Peyer's patch (tissue), 4 donors: ENCODE results near the gene COL6A3. TPM values are rescaled to one million over a fixed set of nuclear protein-coding genes. Genes with fewer than 3 reads are reported as not detected.
A peak's percentile ranks its signal among the peaks of the same experiment; 100 is the strongest.

Experiments
- DNase-seq, 3 donors: peaks; one replicate each; pipeline ENCODE4 v3.0.0-alpha.2; 2017 to 2019
- H3K27ac ChIP-seq, 4 donors: fragments of 200-600 bp; sonication (generic); one replicate each; pipeline ENCODE4 v1.5.1; 2016 to 2019
- H3K27me3 ChIP-seq, 2 donors: fragments of 200-600 bp; sonication (generic); one replicate each; pipeline ENCODE4 v1.5.1; 2019
- H3K36me3 ChIP-seq, 3 donors: fragments of 200-600 bp; sonication (generic); one replicate each; pipeline ENCODE4 v1.5.1; 2016 to 2019
- H3K4me1 ChIP-seq, 4 donors: fragments of 200-600 bp; sonication (generic); one replicate each; pipeline ENCODE4 v1.5.1; 2016 to 2019
- H3K4me3 ChIP-seq, 4 donors: fragments of 200-600 bp; sonication (generic); 1 replicate in 3 of 4; 2 replicates in 1 of 4; pipeline ENCODE4 v1.5.1; 2016 to 2019; ENCODE audit warnings: mild to moderate bottlenecking in 1 of 4
- H3K9me3 ChIP-seq, 4 donors: fragments of 200-600 bp; sonication (generic); one replicate each; pipeline ENCODE4 v1.5.1; 2016 to 2019; ENCODE audit warnings: mild to moderate bottlenecking in 1 of 4
- POLR2A ChIP-seq, 2 donors: fragments of 450-650 bp; IDR thresholded peaks; one replicate each; pipeline ENCODE4 v1.5.1; 2017; ENCODE audit warnings: antibody characterized with exemption in 2 of 2, mild to moderate bottlenecking in 2 of 2, moderate library complexity in 2 of 2
- total RNA-seq, 4 donors: library from RNA; depleted of rRNA; stranded (reverse); fragments of >200 nt; gene quantifications; one replicate each; pipeline ENCODE4 v1.1.0, GENCODE V29; 2016
- TF ChIP-seq, protein P1 (sequence below), 6 experiments: fragments of 450-650 bp in 4 of 6; fragments of 200-600 bp in 2 of 6; sonication (generic) in 1 of 6; IDR thresholded peaks; one replicate each; pipeline ENCODE4 v1.5.1; 2017 to 2019; ENCODE audit warnings: antibody characterized with exemption in 6 of 6, mild to moderate bottlenecking in 3 of 6, moderate library complexity in 1 of 6

COL6A3 gene
- total RNA-seq, 4 donors from 2014 or later: 51.7 to 172 (median 71.0) TPM

DNA sequence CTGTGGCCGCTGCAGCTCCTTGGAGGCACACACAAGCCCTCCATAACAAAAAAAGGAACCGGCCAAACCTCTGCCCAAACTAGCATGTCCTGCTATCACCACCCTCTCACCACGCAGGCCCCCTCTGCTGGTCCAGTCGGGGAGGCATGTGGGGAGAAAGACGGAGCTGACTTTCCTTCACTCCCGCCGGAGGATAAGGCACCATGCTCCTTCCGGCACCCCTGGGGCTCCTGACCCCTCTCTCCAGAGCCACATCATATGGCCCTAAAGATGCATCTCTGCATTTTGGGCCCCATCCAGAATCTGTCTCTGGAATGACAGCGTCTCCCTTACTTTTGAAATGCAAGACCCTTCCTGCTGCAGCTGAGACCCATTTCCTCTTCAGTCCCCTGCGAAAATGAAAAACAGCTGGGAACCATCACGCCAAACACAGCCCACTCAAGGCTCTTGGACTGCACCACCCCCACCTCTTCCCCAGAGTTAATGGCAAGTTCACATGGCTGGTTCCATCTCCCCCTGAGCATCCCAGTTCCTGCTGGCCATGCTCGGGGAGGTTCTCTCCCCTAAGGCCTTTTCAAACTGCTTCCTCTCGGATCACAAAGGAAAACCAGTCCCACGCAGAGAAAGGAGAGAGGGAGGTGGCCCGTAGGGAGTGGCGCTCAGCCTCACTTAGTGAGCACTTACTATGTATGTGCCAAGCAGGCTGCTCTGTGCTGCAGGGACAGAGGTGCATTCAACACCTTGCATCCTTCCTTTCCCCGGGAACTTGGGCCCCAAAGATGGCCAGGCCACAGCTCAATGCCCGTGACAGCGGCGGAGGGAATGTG is 37.9 kb upstream of the COL6A3 start:
- no peak for DNase-seq
- Histone ChIP-seq H3K27ac (peak overlapping the region in 2 of 4 donors; percentile 25 to 55), H3K9me3 (no peaks in the 10 kb centered on the region), H3K27me3 (no peaks in the 10 kb centered on the region), H3K4me3 (no peak overlapping the region), H3K4me1 (peaks cover 0 to 14% (median 0%) of the 10 kb centered on the region in 4 donors), H3K36me3 (no peaks in the 10 kb centered on the region)
- TF ChIP-seq, protein P1, sequence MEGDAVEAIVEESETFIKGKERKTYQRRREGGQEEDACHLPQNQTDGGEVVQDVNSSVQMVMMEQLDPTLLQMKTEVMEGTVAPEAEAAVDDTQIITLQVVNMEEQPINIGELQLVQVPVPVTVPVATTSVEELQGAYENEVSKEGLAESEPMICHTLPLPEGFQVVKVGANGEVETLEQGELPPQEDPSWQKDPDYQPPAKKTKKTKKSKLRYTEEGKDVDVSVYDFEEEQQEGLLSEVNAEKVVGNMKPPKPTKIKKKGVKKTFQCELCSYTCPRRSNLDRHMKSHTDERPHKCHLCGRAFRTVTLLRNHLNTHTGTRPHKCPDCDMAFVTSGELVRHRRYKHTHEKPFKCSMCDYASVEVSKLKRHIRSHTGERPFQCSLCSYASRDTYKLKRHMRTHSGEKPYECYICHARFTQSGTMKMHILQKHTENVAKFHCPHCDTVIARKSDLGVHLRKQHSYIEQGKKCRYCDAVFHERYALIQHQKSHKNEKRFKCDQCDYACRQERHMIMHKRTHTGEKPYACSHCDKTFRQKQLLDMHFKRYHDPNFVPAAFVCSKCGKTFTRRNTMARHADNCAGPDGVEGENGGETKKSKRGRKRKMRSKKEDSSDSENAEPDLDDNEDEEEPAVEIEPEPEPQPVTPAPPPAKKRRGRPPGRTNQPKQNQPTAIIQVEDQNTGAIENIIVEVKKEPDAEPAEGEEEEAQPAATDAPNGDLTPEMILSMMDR (IDR thresholded peaks at IDR 0.05): no peak
- no peak for TF ChIP-seq POLR2A (IDR thresholded peaks at IDR 0.05)

DNA sequence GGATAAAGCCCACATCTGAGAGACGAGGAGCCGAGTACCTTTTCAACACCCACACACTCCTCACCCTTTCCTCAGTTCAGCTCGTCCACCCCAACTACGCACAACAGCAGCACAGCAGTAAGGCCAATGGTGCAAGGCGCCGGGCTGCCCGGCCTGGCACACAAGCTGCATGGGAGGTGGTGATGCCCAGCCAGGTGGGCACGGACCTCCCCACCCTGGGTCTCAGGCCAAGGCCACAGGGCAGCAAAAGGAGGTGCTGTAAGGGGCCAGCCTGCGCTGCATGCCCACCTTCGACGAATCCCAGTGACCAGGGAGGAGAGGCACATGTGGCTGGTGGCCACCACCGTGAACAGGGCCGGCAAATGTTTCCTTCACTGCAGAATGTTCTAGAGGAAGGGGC is 36.6 kb upstream of the COL6A3 start:
- DNase-seq: no peak
- TF ChIP-seq, protein P1 (IDR thresholded peaks at IDR 0.05): no peak
- TF ChIP-seq POLR2A (IDR thresholded peaks at IDR 0.05): no peak
- no peaks in the 10 kb centered on the region for H3K27me3 ChIP-seq
- peaks cover 0 to 14% (median 0%) of the 10 kb centered on the region in 4 donors for H3K4me1 ChIP-seq
- no peaks in the 10 kb centered on the region for H3K36me3 ChIP-seq
- H3K4me3 ChIP-seq: no peak overlapping the region
- peak overlapping the region in 3 of 4 donors; percentile 17 to 78 (median 71) for H3K27ac ChIP-seq
- no peaks in the 10 kb centered on the region for H3K9me3 ChIP-seq

GRCh38 chr2:237450108-237450507 is 36.1 kb upstream of the COL6A3 start:
- DNase-seq: no peak
- Histone ChIP-seq H3K9me3 (no peaks in the 10 kb centered on the region), H3K27ac (peak overlapping the region; percentile 17 to 78 (median 64)), H3K4me1 (peaks cover 0 to 14% (median 0%) of the 10 kb centered on the region in 4 donors), H3K36me3 (no peaks in the 10 kb centered on the region), H3K4me3 (no peak overlapping the region), H3K27me3 (no peaks in the 10 kb centered on the region)
- TF ChIP-seq, protein P1 (IDR thresholded peaks at IDR 0.05): no peak
- no peak for TF ChIP-seq POLR2A (IDR thresholded peaks at IDR 0.05)

- H3K36me3 ChIP-seq: no peaks in the 10 kb centered on the region
- no peak for TF ChIP-seq POLR2A (IDR thresholded peaks at IDR 0.05)
- TF ChIP-seq, protein P1 (IDR thresholded peaks at IDR 0.05): no peak
- peak in 1 of 3 donors; percentile 66 for DNase-seq
- no peaks in the 10 kb centered on the region for H3K9me3 ChIP-seq
- H3K4me1 ChIP-seq: peaks cover 0 to 14% (median 0%) of the 10 kb centered on the region in 4 donors
- H3K4me3 ChIP-seq: no peak overlapping the region
- H3K27ac ChIP-seq: peak overlapping the region; percentile 42 to 78 (median 64)
- H3K27me3 ChIP-seq: no peaks in the 10 kb centered on the region
Measured at GRCh38 chr2:237449193-237449881, 35.4 kb upstream of the COL6A3 start.

DNA sequence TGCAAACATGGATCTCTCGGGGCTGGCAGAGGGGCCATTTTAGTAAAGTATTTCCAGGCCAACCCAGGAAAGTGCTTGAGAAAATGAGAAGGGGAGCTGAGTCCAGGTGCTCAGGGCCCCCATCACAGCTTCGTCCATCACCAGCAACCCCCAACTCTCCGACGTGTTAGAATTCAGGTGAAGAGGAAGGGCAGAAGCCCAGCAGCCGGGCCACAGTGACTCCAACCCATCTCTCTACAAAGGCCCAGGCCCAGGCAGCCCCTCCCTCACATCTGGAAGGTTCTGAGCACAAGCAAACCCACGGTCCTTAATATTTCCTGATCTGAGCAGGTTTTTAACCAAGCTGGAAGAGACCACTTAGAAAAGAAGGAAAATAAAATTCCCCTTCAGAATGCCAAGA is 34.7 kb upstream of the COL6A3 start:
- no peaks in the 10 kb centered on the region for H3K36me3 ChIP-seq
- H3K27ac ChIP-seq: peak overlapping the region in 3 of 4 donors; percentile 43 to 78 (median 51)
- no peak for TF ChIP-seq POLR2A (IDR thresholded peaks at IDR 0.05)
- TF ChIP-seq, protein P1 (IDR thresholded peaks at IDR 0.05): no peak
- no peak for DNase-seq
- H3K9me3 ChIP-seq: no peaks in the 10 kb centered on the region
- H3K4me3 ChIP-seq: no peak overlapping the region
- H3K4me1 ChIP-seq: peaks cover 0 to 14% (median 0%) of the 10 kb centered on the region in 4 donors
- no peaks in the 10 kb centered on the region for H3K27me3 ChIP-seq
